ENCODE measurements around the gene ZBED3. TPM values are rescaled to one million over a fixed set of nuclear protein-coding genes. Genes with fewer than 3 reads are reported as not detected.

ZBED3 gene
- total RNA-seq, 4 donors from 2014 or later: 14.9 to 31.4 (median 23.6) TPM

DNA sequence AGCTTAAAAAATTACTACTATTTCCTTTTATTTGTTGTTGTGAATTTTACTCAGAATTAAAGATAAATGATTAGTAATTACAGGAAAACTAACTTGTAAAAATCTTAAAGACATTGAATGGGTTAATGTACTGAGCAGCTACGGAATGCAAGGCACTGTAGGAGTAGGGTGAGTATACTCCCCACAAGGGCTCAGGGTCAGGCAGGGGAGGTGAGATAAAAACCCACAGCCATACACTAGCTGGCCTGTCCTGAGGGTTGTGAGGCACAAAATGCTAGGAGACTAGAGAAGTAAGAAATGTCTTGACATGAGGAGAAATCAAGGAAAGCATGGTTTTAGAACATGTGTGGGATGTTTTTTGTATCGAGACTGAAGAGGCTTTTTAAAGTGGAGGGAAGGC, 13.4 kb downstream of the ZBED3 start:
- Histone ChIP-seq H3K4me1 (peaks cover 7 to 13% of the 10 kb centered on the region in 2 donors), H3K4me3 (replicated peaks in 1 of 3) (no peak overlapping the region), H3K27ac (no peak overlapping the region), H3K36me3 (no peaks in the 10 kb centered on the region), H3K27me3 (no peaks in the 10 kb centered on the region), H3K9me3 (no peaks in the 10 kb centered on the region)
- intact Hi-C loops (cut with DNase I): no loop called here
- DNase-seq: no peak
- WGBS, 2 donors: 81% methylated on average over 2 of the region's 2 CpGs
- no peak for TF ChIP-seq CTCF (IDR thresholded peaks at IDR 0.05)
- TF ChIP-seq POLR2A (IDR thresholded peaks at IDR 0.05): no peak

- 98 to 100% methylated on average over 1 of the region's 1 CpG for WGBS, 2 donors
- Histone ChIP-seq H3K36me3 (no peaks in the 10 kb centered on the region), H3K4me1 (no peaks in the 10 kb centered on the region), H3K4me3 (replicated peaks in 1 of 3) (no peak overlapping the region), H3K9me3 (no peaks in the 10 kb centered on the region), H3K27ac (no peak overlapping the region), H3K27me3 (no peaks in the 10 kb centered on the region)
- DNase-seq: no peak
- intact Hi-C loops (cut with DNase I): loop anchor here (10.0 kb wide), 1 partner anchor 428 kb away; the partner anchor contains the start of gene WDR41
- TF ChIP-seq POLR2A (IDR thresholded peaks at IDR 0.05) (no peak), CTCF (IDR thresholded peaks at IDR 0.05) (no peak)
Observed at GRCh38 chr5:77066823-77067442, 20.2 kb downstream of the ZBED3 start.

DNA sequence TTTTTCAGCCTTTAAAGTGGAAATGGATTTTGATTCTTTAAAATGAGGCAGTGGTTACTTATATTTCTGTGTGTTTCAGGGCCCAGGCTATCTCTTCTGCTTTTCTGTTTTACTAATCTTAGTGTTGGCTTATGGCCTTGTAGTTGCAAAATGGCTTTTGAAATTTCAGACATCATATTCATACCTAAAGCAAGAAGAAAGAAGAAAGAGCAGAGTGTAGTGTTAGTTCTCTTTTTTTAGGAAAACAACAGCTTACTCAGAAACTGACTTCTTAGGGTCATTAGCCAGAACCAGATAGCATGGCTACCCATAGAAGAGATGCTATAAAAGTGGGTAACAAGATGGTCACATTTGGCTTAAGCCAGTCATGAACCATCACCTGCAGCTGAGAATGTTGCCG, 20.9 kb downstream of the ZBED3 start:
- WGBS, 2 donors: 75 to 88% methylated on average over 1 of the region's 1 CpG
- H3K27me3 ChIP-seq: no peaks in the 10 kb centered on the region
- no peaks in the 10 kb centered on the region for H3K36me3 ChIP-seq
- H3K4me3 ChIP-seq (replicated peaks in 1 of 3): no peak overlapping the region
- no peaks in the 10 kb centered on the region for H3K9me3 ChIP-seq
- no peaks in the 10 kb centered on the region for H3K4me1 ChIP-seq
- TF ChIP-seq POLR2A (IDR thresholded peaks at IDR 0.05): no peak
- TF ChIP-seq CTCF (IDR thresholded peaks at IDR 0.05): no peak
- DNase-seq: no peak
- no peak overlapping the region for H3K27ac ChIP-seq
- intact Hi-C loops (cut with DNase I): loop anchor here (10.0 kb wide), 1 partner anchor 429 kb away; the partner anchor contains the start of gene WDR41

GRCh38 chr5:77065256-77065655, 21.8 kb downstream of the ZBED3 start:
- TF ChIP-seq POLR2A (IDR thresholded peaks at IDR 0.05) (no peak), CTCF (IDR thresholded peaks at IDR 0.05) (no peak)
- DNase-seq: no peak
- Histone ChIP-seq H3K27ac (no peak overlapping the region), H3K4me3 (replicated peaks in 1 of 3) (no peak overlapping the region), H3K4me1 (no peaks in the 10 kb centered on the region), H3K9me3 (no peaks in the 10 kb centered on the region), H3K36me3 (peaks cover 0 to 6% of the 10 kb centered on the region in 2 donors), H3K27me3 (no peaks in the 10 kb centered on the region)
- 94% methylated on average over 3 of the region's 3 CpGs for WGBS, 2 donors
- intact Hi-C loops (cut with DNase I): loop anchor here (10.0 kb wide), 1 partner anchor 430 kb away; the partner anchor contains the start of gene WDR41

DNA sequence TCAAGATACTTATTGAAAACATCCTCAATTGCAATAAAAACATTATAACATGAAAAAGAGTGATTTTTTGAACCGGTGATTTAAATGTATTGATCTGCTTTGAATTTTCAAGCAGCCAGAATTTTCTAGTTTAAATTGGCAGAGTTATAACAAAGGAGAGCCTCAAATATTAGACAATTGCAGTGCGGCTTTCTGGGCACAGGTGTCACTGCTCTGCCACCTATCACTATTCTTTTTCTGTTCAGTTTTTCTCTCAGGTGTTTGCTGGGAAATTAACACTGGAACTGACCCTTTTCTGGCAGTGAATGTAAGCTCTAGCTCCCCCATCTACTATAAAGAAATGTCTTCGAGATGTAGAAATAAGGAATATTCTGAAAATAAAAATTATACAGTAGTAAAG, 23.0 kb downstream of the ZBED3 start:
- H3K36me3 ChIP-seq: peaks cover 9 to 18% of the 10 kb centered on the region in 2 donors
- TF ChIP-seq CTCF (IDR thresholded peaks at IDR 0.05): peak in 3 of 6 experiments; percentile 43 to 53 (median 45)
- no peak for TF ChIP-seq POLR2A (IDR thresholded peaks at IDR 0.05)
- no peaks in the 10 kb centered on the region for H3K9me3 ChIP-seq
- H3K4me1 ChIP-seq: no peaks in the 10 kb centered on the region
- WGBS, 2 donors: 52 to 68% methylated on average over 3 of the region's 3 CpGs
- H3K4me3 ChIP-seq (replicated peaks in 1 of 3): no peak overlapping the region
- intact Hi-C loops (cut with DNase I): loop anchor here (10.0 kb wide), 1 partner anchor 431 kb away; the partner anchor contains the start of gene WDR41
- H3K27ac ChIP-seq: no peak overlapping the region
- peak; percentile 12 to 14 for DNase-seq
- no peaks in the 10 kb centered on the region for H3K27me3 ChIP-seq
